GM12878 (cell line): ENCODE measurements around the gene ATP1A1. TPM values are rescaled to one million over a fixed set of nuclear protein-coding genes. Genes with fewer than 3 reads are reported as not detected.

Experiments used
- ATAC-seq: fragments of 200-7000 bp; cut with Tn5 transposase; 3 replicates; pipeline ENCODE4 v1.9.1; 2020; ENCODE audit warnings: mild to moderate bottlenecking, moderate library complexity
- BruUV-seq: library from RNA; stranded (reverse); fragments of 400-500 nt; replicated peaks from 2 replicates; lab custom pipeline; 2021; lab: Mats Ljungman, UMichigan
- CTCF ChIA-PET: fragments of 300-600 bp; sonication (Branson Sonifier 250); formaldehyde crosslinking; extraction: SDS; loops from one replicate; lab custom pipeline; 2021; ENCODE audit warnings: inconsistent platforms; lab: Yijun Ruan, JAX
- POLR2A ChIA-PET: fragments of 350-600 bp; formaldehyde crosslinking; extraction: SDS; loops from one replicate; lab custom pipeline; 2021; ENCODE audit warnings: inconsistent platforms; lab: Charles Lee
- RAD21 ChIA-PET: fragments of 300-600 bp; sonication (Branson Sonifier 250); formaldehyde crosslinking; loops from one replicate; lab custom pipeline; 2023; ENCODE audit warnings: antibody characterized with exemption; ENCODE audit not compliant: unreplicated experiment; lab: Charles Lee
- SMC1A ChIA-PET: fragments of 300-600 bp; sonication (Branson Sonifier 250); formaldehyde crosslinking; loops from one replicate; lab custom pipeline; 2023; ENCODE audit not compliant: unreplicated experiment, uncharacterized antibody; lab: Charles Lee
- DNase-seq: peaks from one replicate; pipeline ENCODE4 v3.0.0-alpha.2; 2011; ENCODE audit warnings: low read depth, low spot score
- FAIRE-seq: peaks from 3 replicates; lab custom pipeline; 2011; peaks lifted over from hg19 to GRCh38; lab: Jason Lieb, UNC
- H2AFZ ChIP-seq: 2 replicates; pipeline ENCODE4 v1.6.0; 2011; ENCODE audit warnings: low read depth, low read length, control low read depth; ENCODE audit not compliant: control insufficient read depth
- H3K27ac ChIP-seq: 2 replicates; pipeline ENCODE4 v1.5.1; 2011; ENCODE audit warnings: control low read depth; ENCODE audit not compliant: control insufficient read depth, insufficient read depth
- H3K27me3 ChIP-seq, 2 experiments: replicated peaks in 1 of 2; 2 replicates each; pipeline versions ENCODE4 v1.6.0 to v1.6.1; 2011; ENCODE audit warnings: low read length in 1 of 2; ENCODE audit not compliant: control insufficient read depth in 2 of 2, insufficient read depth in 2 of 2
- H3K36me3 ChIP-seq, 2 experiments: 2 replicates each; pipeline ENCODE4 v1.5.1; 2011; ENCODE audit warnings: low read length in 1 of 2; ENCODE audit not compliant: control insufficient read depth in 2 of 2, insufficient read depth in 2 of 2
- H3K4me1 ChIP-seq: 2 replicates; pipeline ENCODE4 v1.6.1; 2011; ENCODE audit warnings: mild to moderate bottlenecking, low read length, moderate library complexity, mixed read lengths; ENCODE audit not compliant: control insufficient read depth, insufficient read depth
- H3K4me2 ChIP-seq: 2 replicates; pipeline ENCODE4 v1.6.0; 2011; ENCODE audit warnings: control low read depth; ENCODE audit not compliant: control insufficient read depth, insufficient read depth
- H3K4me3 ChIP-seq: fragments of 200-600 bp; sonication (generic); 2 replicates; pipeline ENCODE4 v1.5.1; 2016
- H3K79me2 ChIP-seq: 2 replicates; pipeline ENCODE4 v1.6.0; 2011; ENCODE audit warnings: low read length; ENCODE audit not compliant: control insufficient read depth, insufficient read depth
- H3K9ac ChIP-seq: 2 replicates; pipeline ENCODE4 v1.8.0; 2011; ENCODE audit warnings: low read length, control low read depth, mixed read lengths; ENCODE audit not compliant: control insufficient read depth, insufficient read depth
- H3K9me3 ChIP-seq: replicated peaks from 3 replicates; pipeline ENCODE4 v1.5.1; 2011; ENCODE audit warnings: mild to moderate bottlenecking, low read length; ENCODE audit not compliant: control insufficient read depth, insufficient read depth
- H4K20me1 ChIP-seq: 2 replicates; pipeline ENCODE4 v1.6.0; 2011; ENCODE audit not compliant: control insufficient read depth, insufficient read depth
- JUNB ChIP-seq: IDR thresholded peaks from 2 replicates; pipeline ENCODE4 v1.6.1; 2016; ENCODE audit warnings: antibody characterized with exemption, mild to moderate bottlenecking
- KDM1A ChIP-seq: fragments of 200-600 bp; sonication (generic); IDR thresholded peaks from 2 replicates; pipeline ENCODE4 v1.6.1; 2016; ENCODE audit warnings: borderline replicate concordance
- WRNIP1 ChIP-seq: IDR thresholded peaks from 2 replicates; pipeline ENCODE4 v1.6.1; 2011; ENCODE audit warnings: low read depth, low read length, improper control_type of control experiment, borderline replicate concordance
- WGBS: methylation state at CpG from one replicate; pipeline ENCODE4 v1.1.6; 2016; ENCODE audit warnings: low lambda C conversion rate; ENCODE audit not compliant: insufficient replicate concordance, insufficient coverage; ENCODE audit errors: missing lambda C conversion rate; 5-methylcytosine and 5-hydroxymethylcytosine counted together
- in situ Hi-C: fragments of 300-500 bp; cut with MboI; formaldehyde crosslinking; loops from 9 replicates; pipeline ENCODE4 v1.14.3; 2018; ENCODE audit warnings: mixed read lengths
- intact Hi-C: fragments of 100-400 bp; cut with micrococcal nuclease; formaldehyde crosslinking; loops from one replicate; pipeline ENCODE4 v1.14.2; 2022; ENCODE audit not compliant: unreplicated experiment
- polyA plus RNA-seq, 11 experiments: library from polyadenylated mRNA; depleted of rRNA in 4 of 11; unstranded in 6 of 11; stranded (reverse) in 5 of 11; fragments of >200 nt; fragmentation: Nextera tagmentation in 4 of 11; fragmentation: Illumina TruSeq in 1 of 11; extraction: Ambion mirVana in 4 of 11; extraction: Trizol in 1 of 11; gene quantifications; 1 replicate in 1 of 11; 2 replicates in 10 of 11; pipeline versions ENCODE4 v1.2.1 to v1.2.3, GENCODE V29; 2011 to 2016; ENCODE audit warnings: inconsistent platforms in 2 of 11, missing spikeins in 2 of 11, low read depth in 1 of 11
- total RNA-seq, 4 experiments: library from RNA; depleted of rRNA in 3 of 4; stranded (reverse); fragments of >200 nt in 3 of 4; fragmentation: Illumina TruSeq in 1 of 4; extraction: Trizol in 1 of 4; gene quantifications; 2 replicates each; pipeline versions ENCODE4 v1.2.1 to v1.2.3, GENCODE V29; 2013 to 2021
- TF ChIP-seq, protein P1 (sequence below): IDR thresholded peaks from 2 replicates; pipeline ENCODE4 v1.6.1; 2012; ENCODE audit warnings: mild to moderate bottlenecking, low read depth, low read length

ATP1A1 gene
- total and polyA plus RNA-seq, 10 of the 15 experiments (the other 5 are each of a cell fraction or from before 2014, with no cell fraction given) = 113 to 566 (median 313) TPM

DNA sequence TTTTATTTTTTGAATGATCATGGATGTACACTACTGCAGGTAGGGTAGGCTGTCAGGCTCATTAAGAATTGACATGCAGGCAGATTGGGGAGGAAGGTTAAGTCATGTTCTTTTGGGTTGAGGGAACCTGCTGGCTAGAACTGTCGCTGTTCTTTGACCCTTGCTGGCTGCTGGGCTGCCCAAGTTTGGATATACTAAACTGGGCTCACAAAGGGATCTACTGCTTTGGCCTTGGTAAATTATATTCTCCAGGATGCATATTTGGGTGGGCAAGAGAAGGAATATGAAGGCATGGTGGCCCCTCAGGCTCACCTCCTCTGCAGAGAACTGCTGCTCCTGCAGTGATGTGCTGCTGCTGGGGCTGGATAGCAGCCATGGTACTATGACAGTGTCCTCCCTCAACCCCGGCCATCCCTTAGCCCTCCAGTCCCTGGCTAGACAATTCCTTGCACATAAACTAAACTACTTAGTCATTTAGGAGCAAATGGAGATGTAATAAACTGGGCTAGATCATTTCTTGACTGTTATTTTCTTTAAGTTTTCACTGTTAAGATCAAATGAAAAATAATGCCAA lies 6.1 kb downstream of the ATP1A1 start:
- DNase-seq (no peak), ATAC-seq (no peak), FAIRE-seq (no peak)
- Histone ChIP-seq H3K4me3 (peak overlapping the region; percentile 60), H3K4me2 (peak overlapping the region; percentile 89), H3K79me2 (peaks cover 99% of the 10 kb centered on the region), H3K27me3 (no peaks in the 10 kb centered on the region), H2AFZ (no peak overlapping the region), H3K9ac (peak overlapping the region; percentile 61), H4K20me1 (no peaks in the 10 kb centered on the region), H3K36me3 (peaks cover 0 to 7% of the 10 kb centered on the region in 2 experiments; a peak in 1 of 4 replicates), H3K27ac (peak overlapping the region; percentile 96), H3K9me3 (no peaks in the 10 kb centered on the region), H3K4me1 (peaks cover 39% of the 10 kb centered on the region)
- POLR2A ChIA-PET = no interaction called here
- in situ Hi-C loops = no loop called here
- CTCF ChIA-PET = interaction anchor here (1.4 kb wide), 1 partner anchor 240 kb away, joined by 3 read pairs; no protein-coding TSS in a partner anchor
- 61% methylated on average over 2 of the region's 2 CpGs for WGBS
- intact Hi-C loops = loop anchor here (2.0 to 5.0 kb wide), 5 partner anchors 40 to 683 kb away; partner anchors contain the start of gene TTF2
- RAD21 ChIA-PET = interaction anchor here (0.9 to 1.3 kb wide), 3 partner anchors 107 to 269 kb away, joined by 3 to 4 read pairs (median 3); no protein-coding TSS in a partner anchor
- TF ChIP-seq KDM1A (no peak), JUNB (no peak), WRNIP1 (0 out of 2 replicates have a peak, but pooled peaks have one; percentile 84)
- TF ChIP-seq, protein P1, sequence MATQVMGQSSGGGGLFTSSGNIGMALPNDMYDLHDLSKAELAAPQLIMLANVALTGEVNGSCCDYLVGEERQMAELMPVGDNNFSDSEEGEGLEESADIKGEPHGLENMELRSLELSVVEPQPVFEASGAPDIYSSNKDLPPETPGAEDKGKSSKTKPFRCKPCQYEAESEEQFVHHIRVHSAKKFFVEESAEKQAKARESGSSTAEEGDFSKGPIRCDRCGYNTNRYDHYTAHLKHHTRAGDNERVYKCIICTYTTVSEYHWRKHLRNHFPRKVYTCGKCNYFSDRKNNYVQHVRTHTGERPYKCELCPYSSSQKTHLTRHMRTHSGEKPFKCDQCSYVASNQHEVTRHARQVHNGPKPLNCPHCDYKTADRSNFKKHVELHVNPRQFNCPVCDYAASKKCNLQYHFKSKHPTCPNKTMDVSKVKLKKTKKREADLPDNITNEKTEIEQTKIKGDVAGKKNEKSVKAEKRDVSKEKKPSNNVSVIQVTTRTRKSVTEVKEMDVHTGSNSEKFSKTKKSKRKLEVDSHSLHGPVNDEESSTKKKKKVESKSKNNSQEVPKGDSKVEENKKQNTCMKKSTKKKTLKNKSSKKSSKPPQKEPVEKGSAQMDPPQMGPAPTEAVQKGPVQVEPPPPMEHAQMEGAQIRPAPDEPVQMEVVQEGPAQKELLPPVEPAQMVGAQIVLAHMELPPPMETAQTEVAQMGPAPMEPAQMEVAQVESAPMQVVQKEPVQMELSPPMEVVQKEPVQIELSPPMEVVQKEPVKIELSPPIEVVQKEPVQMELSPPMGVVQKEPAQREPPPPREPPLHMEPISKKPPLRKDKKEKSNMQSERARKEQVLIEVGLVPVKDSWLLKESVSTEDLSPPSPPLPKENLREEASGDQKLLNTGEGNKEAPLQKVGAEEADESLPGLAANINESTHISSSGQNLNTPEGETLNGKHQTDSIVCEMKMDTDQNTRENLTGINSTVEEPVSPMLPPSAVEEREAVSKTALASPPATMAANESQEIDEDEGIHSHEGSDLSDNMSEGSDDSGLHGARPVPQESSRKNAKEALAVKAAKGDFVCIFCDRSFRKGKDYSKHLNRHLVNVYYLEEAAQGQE = peak; percentile 39; the same call in 1 of the 2 replicates
- SMC1A ChIA-PET = interaction anchor here (1.2 kb wide), 1 partner anchor 106 kb away, joined by 4 read pairs; no protein-coding TSS in a partner anchor
- BruUV-seq = no TSS peak
